Testis (tissue), 3 donors: Measurements from ENCODE around the gene ZNF837. TPM values are rescaled to one million over a fixed set of nuclear protein-coding genes. Genes with fewer than 3 reads are reported as not detected.

Experiments used
- DNase-seq: peaks from one replicate; pipeline ENCODE4 v3.0.0-alpha.2; 2019
- H3K27ac ChIP-seq, 2 donors: fragments of 200-600 bp; sonication (generic); one replicate each; pipeline ENCODE4 v1.5.1; 2019
- H3K27me3 ChIP-seq: fragments of 200-600 bp; sonication (generic); one replicate; pipeline ENCODE4 v1.5.1; 2019
- H3K36me3 ChIP-seq: fragments of 200-600 bp; sonication (generic); one replicate; pipeline ENCODE4 v1.5.1; 2017; ENCODE audit warnings: low read depth; ENCODE audit errors: missing control alignments
- H3K4me1 ChIP-seq: fragments of 200-600 bp; sonication (generic); one replicate; pipeline ENCODE4 v1.5.1; 2019
- H3K4me3 ChIP-seq, 2 donors: fragments of 200-600 bp; sonication (generic); one replicate each; pipeline ENCODE4 v1.5.1; 2017 to 2019
- H3K9me3 ChIP-seq: fragments of 200-600 bp; sonication (generic); one replicate; pipeline ENCODE4 v1.5.1; 2017
- POLR2A ChIP-seq: fragments of 450-650 bp; IDR thresholded peaks from one replicate; pipeline ENCODE4 v1.6.1; 2017; ENCODE audit warnings: antibody characterized with exemption, mild to moderate bottlenecking, moderate library complexity
- WGBS, 2 donors: methylation state at CpG; one replicate each; pipeline ENCODE4 v1.1.5; 2018; 5-methylcytosine and 5-hydroxymethylcytosine counted together
- intact Hi-C: fragments of 100-400 bp; cut with DNase I; formaldehyde crosslinking; loops from one replicate; pipeline ENCODE4 v1.15.1; 2023; ENCODE audit warnings: low total_unique reads
- polyA plus RNA-seq: library from polyadenylated mRNA; stranded (reverse); fragments of 350-450 nt; fragmentation: Illumina TruSeq; extraction: RNeasy Lipid Tissue Mini Kit (QIAGEN cat#74804); gene quantifications from one replicate; pipeline ENCODE4 v1.2.3, GENCODE V29; 2014; ENCODE audit warnings: low read depth, low replicate concordance; ENCODE audit not compliant: insufficient read depth
- total RNA-seq, 2 donors: library from RNA; depleted of rRNA; stranded (reverse); fragments of >200 nt; gene quantifications; one replicate each; pipeline ENCODE4 v1.2.3, GENCODE V29; 2016
- TF ChIP-seq, protein P1 (sequence below), 3 experiments: fragments of 450-650 bp in 2 of 3; fragments of 200-600 bp in 1 of 3; sonication (generic) in 1 of 3; IDR thresholded peaks; one replicate each; pipeline ENCODE4 v1.5.1; 2016 to 2019; ENCODE audit warnings: antibody characterized with exemption in 3 of 3, mild to moderate bottlenecking in 2 of 3, moderate library complexity in 1 of 3

Gene ZNF837
- total and polyA plus RNA-seq, 3 donors from 2014 or later, result 1.3 to 9.3 (median 6.2) TPM

DNA sequence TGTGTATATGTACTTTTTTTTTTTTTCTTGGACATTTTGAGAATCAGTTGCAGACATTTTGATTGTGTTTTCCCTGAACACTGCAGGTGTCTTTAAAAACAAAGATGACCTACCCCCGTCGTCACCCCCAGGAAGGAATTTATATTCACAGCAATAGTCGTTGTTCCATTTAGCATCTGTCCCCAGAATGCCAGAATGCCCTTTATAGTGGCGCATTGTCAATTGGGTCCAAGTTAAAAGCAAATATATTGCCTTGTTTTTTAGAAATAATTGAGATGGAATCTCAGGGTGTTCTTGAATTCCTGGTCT lies 12.8 kb upstream of the ZNF837 start:
- TF ChIP-seq, protein P1, sequence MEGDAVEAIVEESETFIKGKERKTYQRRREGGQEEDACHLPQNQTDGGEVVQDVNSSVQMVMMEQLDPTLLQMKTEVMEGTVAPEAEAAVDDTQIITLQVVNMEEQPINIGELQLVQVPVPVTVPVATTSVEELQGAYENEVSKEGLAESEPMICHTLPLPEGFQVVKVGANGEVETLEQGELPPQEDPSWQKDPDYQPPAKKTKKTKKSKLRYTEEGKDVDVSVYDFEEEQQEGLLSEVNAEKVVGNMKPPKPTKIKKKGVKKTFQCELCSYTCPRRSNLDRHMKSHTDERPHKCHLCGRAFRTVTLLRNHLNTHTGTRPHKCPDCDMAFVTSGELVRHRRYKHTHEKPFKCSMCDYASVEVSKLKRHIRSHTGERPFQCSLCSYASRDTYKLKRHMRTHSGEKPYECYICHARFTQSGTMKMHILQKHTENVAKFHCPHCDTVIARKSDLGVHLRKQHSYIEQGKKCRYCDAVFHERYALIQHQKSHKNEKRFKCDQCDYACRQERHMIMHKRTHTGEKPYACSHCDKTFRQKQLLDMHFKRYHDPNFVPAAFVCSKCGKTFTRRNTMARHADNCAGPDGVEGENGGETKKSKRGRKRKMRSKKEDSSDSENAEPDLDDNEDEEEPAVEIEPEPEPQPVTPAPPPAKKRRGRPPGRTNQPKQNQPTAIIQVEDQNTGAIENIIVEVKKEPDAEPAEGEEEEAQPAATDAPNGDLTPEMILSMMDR (IDR thresholded peaks at IDR 0.05), result no peak
- TF ChIP-seq POLR2A, result no peak
- Histone ChIP-seq H3K27me3 (no peaks in the 10 kb centered on the region), H3K36me3 (no peaks in the 10 kb centered on the region), H3K9me3 (no peaks in the 10 kb centered on the region), H3K4me3 (no peak overlapping the region), H3K27ac (no peak overlapping the region), H3K4me1 (peaks cover 5% of the 10 kb centered on the region)
- WGBS, 2 donors, result 82 to 90% methylated on average over 4 of the region's 4 CpGs
- intact Hi-C loops, result no loop called here
- no peak for DNase-seq

DNA sequence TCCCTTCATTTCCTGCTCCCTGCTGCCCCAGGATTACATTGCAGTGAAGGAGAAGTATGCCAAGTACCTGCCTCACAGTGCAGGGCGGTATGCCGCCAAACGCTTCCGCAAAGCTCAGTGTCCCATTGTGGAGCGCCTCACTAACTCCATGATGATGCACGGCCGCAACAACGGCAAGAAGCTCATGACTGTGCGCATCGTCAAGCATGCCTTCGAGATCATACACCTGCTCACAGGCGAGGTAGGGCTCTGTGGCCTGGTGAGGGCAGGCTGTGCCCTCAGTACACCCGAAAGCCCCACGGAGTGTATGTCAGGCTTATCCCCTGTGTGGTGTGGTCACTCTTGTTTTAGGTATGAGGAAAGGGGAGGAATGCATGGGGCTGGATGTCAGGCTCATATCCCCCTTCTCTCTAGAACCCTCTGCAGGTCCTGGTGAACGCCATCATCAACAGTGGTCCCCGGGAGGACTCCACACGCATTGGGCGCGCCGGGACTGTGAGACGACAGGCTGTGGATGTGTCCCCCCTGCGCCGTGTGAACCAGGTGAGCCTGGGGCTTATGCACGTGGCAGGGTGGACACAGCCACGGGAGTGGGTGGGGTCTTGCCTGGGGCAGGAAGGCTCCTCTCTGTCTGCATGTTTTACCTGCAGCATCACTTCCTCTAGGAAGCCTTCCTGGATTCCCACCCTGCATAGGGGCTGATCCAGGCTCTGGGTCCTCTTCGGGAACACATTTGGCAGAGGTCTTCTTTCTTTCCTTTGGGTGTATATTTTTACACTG lies 12.3 kb upstream of the ZNF837 start:
- H3K36me3 ChIP-seq, result no peaks in the 10 kb centered on the region
- no peaks in the 10 kb centered on the region for H3K9me3 ChIP-seq
- H3K4me3 ChIP-seq, result no peak overlapping the region
- peaks cover 5% of the 10 kb centered on the region for H3K4me1 ChIP-seq
- intact Hi-C loops, result no loop called here
- no peak for DNase-seq
- no peaks in the 10 kb centered on the region for H3K27me3 ChIP-seq
- TF ChIP-seq, protein P1 (IDR thresholded peaks at IDR 0.05), result no peak
- TF ChIP-seq POLR2A, result no peak
- H3K27ac ChIP-seq, result no peak overlapping the region
- 89 to 91% methylated on average over 16 to 26 of the region's 26 CpGs for WGBS, 2 donors

DNA sequence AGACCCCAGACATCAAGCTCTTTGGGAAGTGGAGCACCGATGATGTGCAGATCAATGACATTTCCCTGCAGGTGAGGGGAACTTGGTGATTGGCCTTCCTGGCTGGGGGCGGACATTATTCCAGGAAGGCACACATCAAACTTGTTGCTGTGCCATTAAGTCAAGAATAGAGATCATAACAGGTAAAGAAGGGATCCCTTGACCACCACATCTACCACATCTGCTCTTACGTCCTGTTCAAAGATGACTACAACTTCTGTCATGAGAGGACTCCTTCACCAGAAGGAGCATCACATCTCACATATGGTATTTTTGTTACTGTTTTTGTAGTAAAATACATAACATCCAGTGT lies 7.3 kb upstream of the ZNF837 start:
- H3K4me3 ChIP-seq, result peak overlapping the region; percentile 73 to 76
- no peak for DNase-seq
- no peaks in the 10 kb centered on the region for H3K36me3 ChIP-seq
- TF ChIP-seq, protein P1 (IDR thresholded peaks at IDR 0.05), result no peak
- no peak for TF ChIP-seq POLR2A
- 66 to 79% methylated on average over 3 of the region's 3 CpGs for WGBS, 2 donors
- intact Hi-C loops, result no loop called here
- peaks cover 20% of the 10 kb centered on the region for H3K4me1 ChIP-seq
- no peaks in the 10 kb centered on the region for H3K9me3 ChIP-seq
- H3K27me3 ChIP-seq, result no peaks in the 10 kb centered on the region
- no peak overlapping the region for H3K27ac ChIP-seq

DNA sequence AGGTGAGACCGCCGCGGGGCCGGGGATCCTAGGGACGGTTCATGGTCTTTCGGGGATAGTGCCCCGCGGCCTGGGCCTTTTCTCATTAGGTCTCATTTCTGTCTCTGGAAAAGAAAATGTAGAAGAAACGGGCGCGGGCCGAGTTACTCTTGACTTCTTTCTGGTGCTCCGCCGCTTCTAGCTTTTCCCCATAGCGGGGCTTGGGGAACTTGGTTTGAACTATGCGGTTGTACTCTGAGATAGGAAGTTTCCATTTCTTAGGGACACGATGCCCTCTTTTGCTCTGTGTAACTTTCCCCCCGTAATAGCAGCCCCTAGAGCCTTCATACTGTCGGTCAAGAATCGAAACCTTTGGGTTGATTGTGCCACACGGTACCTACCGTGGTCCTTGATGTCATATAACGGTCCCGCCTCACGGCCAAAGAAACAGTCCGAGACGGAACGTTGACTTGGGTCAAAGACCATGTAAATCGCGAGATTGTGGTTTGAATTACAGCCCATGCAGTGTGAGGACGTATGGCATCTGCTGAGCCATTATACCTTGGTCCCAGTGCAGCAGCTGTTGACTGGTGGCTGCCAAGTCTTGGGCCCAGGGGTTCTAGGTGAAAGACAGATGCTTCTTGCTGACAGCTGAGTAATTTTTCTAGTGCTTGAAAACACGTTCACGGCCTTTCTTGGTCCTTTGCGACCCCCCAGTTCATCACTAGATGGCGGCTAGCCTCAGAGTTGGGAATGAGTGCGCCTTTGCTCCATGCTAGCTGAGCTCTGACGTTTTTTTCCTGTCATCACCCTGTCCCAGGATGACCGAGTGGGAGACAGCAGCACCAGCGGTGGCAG lies 6.7 kb upstream of the ZNF837 start:
- DNase-seq, result no peak
- TF ChIP-seq, protein P1 (IDR thresholded peaks at IDR 0.05), result no peak
- no peak for TF ChIP-seq POLR2A
- no peaks in the 10 kb centered on the region for H3K36me3 ChIP-seq
- H3K4me3 ChIP-seq, result peak overlapping the region; percentile 73 to 76
- peaks cover 20% of the 10 kb centered on the region for H3K4me1 ChIP-seq
- H3K27ac ChIP-seq, result peak overlapping the region; percentile 35 to 91
- H3K9me3 ChIP-seq, result no peaks in the 10 kb centered on the region
- 5 to 8% methylated on average over 30 to 39 of the region's 39 CpGs for WGBS, 2 donors
- no peaks in the 10 kb centered on the region for H3K27me3 ChIP-seq
- intact Hi-C loops, result no loop called here
